NCI-H1417 treated with DMSO at 0.1 percent for 48 hours (cell line): ENCODE data around the gene SPRR2F.
A peak's percentile ranks its signal among the peaks of the same experiment; 100 is the strongest.
"Not testable (repeated sequence)": the region's sequence is repeated elsewhere in the genome, so short reads cannot be mapped to it uniquely, and the experiment has no call there.

Source experiments
- DNase-seq: peaks from one replicate; lab custom pipeline; 2025; lab: John Stamatoyannopoulos, UW

SPRR2F gene, protein sequence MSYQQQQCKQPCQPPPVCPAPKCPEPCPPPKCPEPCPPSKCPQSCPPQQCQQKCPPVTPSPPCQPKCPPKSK

GRCh38 chr1:153113416-153113815 lies at the start of gene SPRR2F:
Gene SPRR2F (minus strand): TSS chr1:153113516. CDS start chr1:153112733, 783 bp downstream.
- no peak for DNase-seq

GRCh38 chr1:153155541-153155940 lies 42.2 kb upstream of the SPRR2F start:
- no peak for DNase-seq

DNA sequence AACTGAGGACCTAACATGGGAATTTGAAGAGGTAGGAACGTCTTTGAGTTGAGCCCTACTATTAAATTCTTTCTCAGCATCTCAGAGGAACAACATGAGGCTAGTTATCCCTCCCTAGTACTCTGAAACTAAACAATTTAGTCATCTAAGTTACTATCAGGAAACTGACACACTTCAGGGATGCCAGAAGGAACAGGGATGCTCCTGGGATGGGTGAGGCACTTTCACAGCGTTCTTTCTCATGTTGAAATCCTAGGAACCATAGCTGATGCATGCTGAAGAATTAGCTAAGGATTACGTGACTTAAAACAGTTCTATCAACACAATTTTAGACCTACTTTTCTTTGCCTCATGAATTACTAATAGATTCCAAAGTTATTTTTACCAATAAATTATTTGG lies 39.2 kb upstream of the SPRR2F start:
- DNase-seq: no peak

DNA sequence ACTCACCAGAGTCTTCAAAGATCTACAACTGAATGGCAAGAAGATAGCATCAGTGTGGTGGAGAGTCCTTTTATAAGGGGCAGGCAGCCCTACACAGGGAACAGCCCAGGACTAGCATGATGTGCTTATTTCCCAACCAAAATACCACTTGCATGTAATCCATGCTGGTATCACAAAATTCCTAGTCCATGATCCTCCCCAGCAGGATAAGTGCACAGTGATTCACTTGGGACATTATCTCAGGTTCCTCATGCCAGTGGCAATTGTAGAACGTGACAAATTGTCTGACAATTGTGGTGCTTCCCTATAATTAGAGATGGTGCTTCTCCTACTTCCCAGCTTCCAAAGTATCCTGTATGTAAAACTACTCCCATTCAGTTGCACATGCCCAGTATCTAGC lies 37.5 kb upstream of the SPRR2F start, which contains the start of gene SPRR2G:
Gene SPRR2G (minus strand): TSS at position 45 of the 400 bp plus-strand sequence. CDS start 780 bp downstream, outside the sequence.
- no peak for DNase-seq

DNA sequence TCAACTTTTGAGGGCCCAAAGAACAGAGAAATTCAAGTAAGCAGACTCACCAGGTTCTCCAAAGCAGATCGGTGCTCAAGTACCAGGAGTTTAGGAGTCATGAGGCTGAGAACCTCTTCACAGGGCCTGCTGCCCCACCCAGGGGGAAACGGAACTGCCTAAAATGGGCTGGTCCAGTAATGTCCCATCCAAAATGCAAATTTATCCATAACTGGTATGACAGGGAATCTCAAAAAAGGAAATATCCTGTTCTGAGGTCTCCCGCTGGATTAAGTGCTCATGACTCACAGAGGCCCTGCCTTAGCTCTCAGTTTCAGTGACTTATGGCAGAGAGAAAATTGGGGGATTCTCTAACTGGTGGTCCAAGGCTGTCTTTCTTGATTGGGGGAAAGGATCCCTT lies 28.1 kb upstream of the SPRR2F start:
- no peak for DNase-seq

- no peak for DNase-seq
Measured at GRCh38 chr1:153140484-153140883, 27.2 kb upstream of the SPRR2F start.

DNA sequence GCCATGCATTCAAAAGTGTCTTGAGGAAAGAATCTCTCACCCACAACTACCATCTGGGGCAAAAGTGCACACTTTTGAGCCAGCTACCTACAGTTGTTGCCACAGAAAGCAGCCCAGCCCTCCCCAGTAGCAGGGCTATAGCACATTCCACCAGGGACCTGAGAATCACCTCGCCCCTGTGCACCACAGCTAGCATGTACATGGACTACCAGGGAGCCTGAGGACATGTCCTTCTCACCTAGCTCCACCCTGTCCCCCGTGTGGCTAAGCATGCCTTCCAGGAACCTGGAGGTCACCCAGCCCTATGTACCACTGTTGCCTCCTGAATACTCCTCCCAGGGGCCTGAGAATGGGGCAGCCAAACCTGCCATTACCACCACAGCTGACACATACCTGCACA lies 20.4 kb upstream of the SPRR2F start:
- DNase-seq: no peak

GRCh38 chr1:153133267-153133666 lies 20.0 kb upstream of the SPRR2F start:
- DNase-seq: no peak

GRCh38 chr1:153128688-153129087 lies 15.4 kb upstream of the SPRR2F start:
- not testable (repeated sequence) for DNase-seq

DNA sequence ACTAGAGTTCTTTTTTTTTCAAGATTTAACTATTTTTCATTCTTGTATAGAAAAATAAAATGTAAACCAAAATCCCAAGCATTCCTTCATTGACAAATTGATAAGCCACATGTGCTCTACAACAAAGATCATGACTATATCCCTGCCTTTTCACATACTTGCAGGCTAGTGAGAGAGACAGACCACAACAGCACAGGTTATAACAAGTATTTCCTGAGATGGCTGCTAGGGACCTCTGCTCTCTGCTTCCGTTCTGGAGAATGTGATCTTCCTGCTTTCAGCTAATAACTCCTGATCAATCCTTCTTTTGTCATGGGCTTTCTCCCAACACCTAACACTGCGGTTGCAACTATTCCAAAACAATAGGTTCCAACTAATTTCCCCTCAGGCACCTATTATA lies 14.0 kb upstream of the SPRR2F start:
- no peak for DNase-seq

DNA sequence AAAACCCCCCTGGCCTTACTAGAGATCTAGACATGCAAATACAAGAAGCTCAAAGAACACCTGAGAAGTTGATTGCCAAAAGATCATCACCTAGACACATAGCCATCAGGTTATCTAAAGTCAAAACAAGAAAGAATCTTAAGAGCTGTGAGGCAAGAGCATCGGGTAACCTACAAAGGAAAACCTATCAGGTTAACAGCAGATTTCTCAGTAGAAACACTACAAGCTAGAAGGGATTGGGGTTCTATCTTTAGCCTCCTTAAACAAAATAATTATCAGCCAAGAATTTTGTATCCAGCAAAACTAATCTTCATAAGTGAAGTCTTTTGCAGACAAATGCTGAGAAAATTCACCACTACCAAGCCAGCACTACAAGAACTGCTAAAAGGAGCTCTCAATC lies 12.2 kb upstream of the SPRR2F start:
- no peak for DNase-seq

- DNase-seq: not testable (repeated sequence)
Measured at GRCh38 chr1:153123793-153124192, 10.5 kb upstream of the SPRR2F start.

- peak; percentile 86 for DNase-seq
Measured at GRCh38 chr1:153122831-153123421, 9.6 kb upstream of the SPRR2F start.

- no peak for DNase-seq
Measured at GRCh38 chr1:153120945-153121344, 7.6 kb upstream of the SPRR2F start.

- peak; percentile 1 for DNase-seq
Measured at GRCh38 chr1:153119491-153119971, 6.2 kb upstream of the SPRR2F start.

- not testable (repeated sequence) for DNase-seq
Measured at GRCh38 chr1:153115264-153115663, 1.9 kb upstream of the SPRR2F start.

DNA sequence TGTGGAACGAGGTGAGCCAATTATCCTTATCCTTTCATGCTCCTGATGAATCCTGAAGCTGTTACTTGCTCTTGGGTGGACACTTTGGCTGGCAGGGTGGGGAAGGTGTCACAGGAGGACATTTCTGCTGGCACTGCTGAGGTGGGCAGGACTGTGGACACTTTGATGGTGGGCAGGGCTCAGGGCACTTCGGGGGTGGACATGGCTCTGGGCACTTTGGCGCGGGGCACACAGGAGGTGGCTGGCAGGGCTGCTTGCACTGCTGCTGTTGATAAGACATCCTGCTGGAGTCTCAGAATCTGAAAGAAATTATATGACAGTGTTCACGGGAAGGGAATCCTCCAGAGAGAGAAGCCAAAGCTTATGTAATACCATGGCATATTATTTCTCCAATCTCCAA lies 862 bp downstream of the SPRR2F start:
- not testable (repeated sequence) for DNase-seq

DNA sequence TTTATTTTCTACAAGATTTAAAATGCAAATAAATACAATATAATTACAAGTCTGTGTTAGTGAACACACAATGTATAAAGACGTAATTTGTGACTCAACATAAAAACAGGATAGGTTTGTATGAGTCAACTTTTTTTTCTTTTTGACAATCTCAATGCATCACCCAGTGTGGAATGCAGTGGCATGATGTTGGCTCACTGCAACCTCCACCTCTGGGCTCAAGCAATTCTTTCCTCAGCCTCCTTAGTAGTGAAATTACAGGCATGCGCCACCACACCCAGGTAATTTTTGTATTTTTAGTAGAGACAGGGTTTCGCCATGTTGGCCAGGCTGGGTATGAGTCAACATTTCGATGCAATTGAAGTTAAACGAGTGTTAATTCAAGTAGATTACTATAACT lies 13.1 kb downstream of the SPRR2F start:
- no peak for DNase-seq

GRCh38 chr1:153099461-153100045 lies 13.8 kb downstream of the SPRR2F start:
- DNase-seq: no peak

GRCh38 chr1:153095764-153096163 lies 17.6 kb downstream of the SPRR2F start:
- no peak for DNase-seq

DNA sequence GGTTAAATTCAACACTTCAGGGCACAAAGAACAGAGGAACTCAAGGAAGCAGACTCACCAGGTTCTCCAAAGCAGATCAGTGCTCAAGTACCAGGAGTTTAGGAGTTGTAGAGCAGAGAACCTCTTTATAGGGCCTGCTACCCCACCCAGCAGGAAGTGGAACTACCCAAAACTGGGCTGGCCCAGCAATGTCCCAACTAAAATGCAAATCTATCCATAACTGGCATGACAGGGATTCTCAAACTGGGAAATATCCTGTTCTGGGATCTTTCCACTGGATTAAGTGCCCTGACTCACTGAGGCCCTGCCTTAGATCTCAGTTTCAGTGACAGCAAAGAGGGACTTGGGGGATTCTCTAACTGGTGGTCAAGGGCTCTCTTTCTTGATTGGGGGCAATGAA lies 18.9 kb downstream of the SPRR2F start, which contains the start of gene SPRR2E:
Gene SPRR2E (minus strand): TSS at position 101 of the 400 bp plus-strand sequence. CDS start 775 bp downstream, outside the sequence.
- DNase-seq: no peak

DNA sequence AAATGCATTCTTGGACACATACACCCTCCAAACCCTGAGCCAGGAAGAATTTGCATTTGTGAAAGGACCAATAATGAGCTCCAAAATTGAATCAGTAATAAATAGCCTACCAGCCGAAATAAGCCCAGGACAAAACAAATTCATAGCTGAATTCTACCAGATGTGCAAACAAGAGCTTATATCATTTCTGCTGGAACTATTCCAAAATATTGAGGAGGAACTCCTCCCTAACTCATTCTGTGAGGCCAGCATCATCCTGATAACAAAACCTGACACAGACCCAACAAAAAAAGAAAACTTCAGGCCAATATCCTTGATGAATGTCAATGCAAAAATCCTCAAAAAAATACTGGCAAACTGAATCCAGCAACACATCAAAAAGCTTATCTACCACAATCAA lies 25.7 kb downstream of the SPRR2F start:
- DNase-seq: no peak

- no peak for DNase-seq
Measured at GRCh38 chr1:153081736-153082135, 31.6 kb downstream of the SPRR2F start.
